ENCODE results near the gene SMCO3.

SMCO3 gene

GRCh38 chr12:14844401-14844800 lies 30.4 kb upstream of the SMCO3 start:
- FAIRE-seq, result no peak
- DNase-seq (ENCODE audit: insufficient read length), result no peak
- TF ChIP-seq POLR2AphosphoS5 (IDR thresholded peaks at IDR 0.05; ENCODE audit: low read depth, low read length), result no peak
- TF ChIP-seq TAF1 (IDR thresholded peaks at IDR 0.05; ENCODE audit: borderline replicate concordance, low read depth, low read length), result no peak
- no peak for TF ChIP-seq POLR2A (IDR thresholded peaks at IDR 0.05; ENCODE audit: low read depth, low read length)

- FAIRE-seq (no peak), DNase-seq (ENCODE audit: insufficient read length) (no peak)
- TF ChIP-seq POLR2AphosphoS5 (IDR thresholded peaks at IDR 0.05; ENCODE audit: low read depth, low read length) (no peak), POLR2A (IDR thresholded peaks at IDR 0.05; ENCODE audit: low read depth, low read length) (no peak), TAF1 (IDR thresholded peaks at IDR 0.05; ENCODE audit: borderline replicate concordance, low read depth, low read length) (no peak)
These were observed 29.5 kb upstream of the SMCO3 start, which contains the start of gene ART4 for GRCh38 chr12:14843425-14843887. TSS of gene ART4 (minus strand) at chr12:14843526. CDS start at chr12:14843113, 413 bp downstream.

GRCh38 chr12:14842315-14842714 lies 28.3 kb upstream of the SMCO3 start:
- TF ChIP-seq POLR2A (IDR thresholded peaks at IDR 0.05; ENCODE audit: low read depth, low read length) (no peak), POLR2AphosphoS5 (IDR thresholded peaks at IDR 0.05; ENCODE audit: low read depth, low read length) (no peak), TAF1 (IDR thresholded peaks at IDR 0.05; ENCODE audit: borderline replicate concordance, low read depth, low read length) (no peak)
- FAIRE-seq (no peak), DNase-seq (ENCODE audit: insufficient read length) (no peak)

- DNase-seq (ENCODE audit: insufficient read length), result no peak
- TF ChIP-seq TAF1 (IDR thresholded peaks at IDR 0.05; ENCODE audit: borderline replicate concordance, low read depth, low read length), result no peak
- no peak for TF ChIP-seq POLR2AphosphoS5 (IDR thresholded peaks at IDR 0.05; ENCODE audit: low read depth, low read length)
- no peak for TF ChIP-seq POLR2A (IDR thresholded peaks at IDR 0.05; ENCODE audit: low read depth, low read length)
- FAIRE-seq, result no peak
These were observed 27.8 kb upstream of the SMCO3 start for GRCh38 chr12:14841761-14842160.

- TF ChIP-seq TAF1 (IDR thresholded peaks at IDR 0.05; ENCODE audit: borderline replicate concordance, low read depth, low read length) (no peak), POLR2AphosphoS5 (IDR thresholded peaks at IDR 0.05; ENCODE audit: low read depth, low read length) (no peak), POLR2A (IDR thresholded peaks at IDR 0.05; ENCODE audit: low read depth, low read length) (no peak)
- no peak for FAIRE-seq
- DNase-seq (ENCODE audit: insufficient read length), result no peak
These were observed 26.6 kb upstream of the SMCO3 start for GRCh38 chr12:14840616-14841015.

- no peak for DNase-seq (ENCODE audit: insufficient read length)
- TF ChIP-seq POLR2A (IDR thresholded peaks at IDR 0.05; ENCODE audit: low read depth, low read length), result no peak
- TF ChIP-seq TAF1 (IDR thresholded peaks at IDR 0.05; ENCODE audit: borderline replicate concordance, low read depth, low read length), result no peak
- no peak for TF ChIP-seq POLR2AphosphoS5 (IDR thresholded peaks at IDR 0.05; ENCODE audit: low read depth, low read length)
- FAIRE-seq, result no peak
These were observed 25.3 kb upstream of the SMCO3 start for GRCh38 chr12:14839262-14839661.

GRCh38 chr12:14836336-14837210 lies 22.6 kb upstream of the SMCO3 start:
- FAIRE-seq, result no peak
- TF ChIP-seq POLR2A (IDR thresholded peaks at IDR 0.05; ENCODE audit: low read depth, low read length) (no peak), POLR2AphosphoS5 (IDR thresholded peaks at IDR 0.05; ENCODE audit: low read depth, low read length) (no peak), TAF1 (IDR thresholded peaks at IDR 0.05; ENCODE audit: borderline replicate concordance, low read depth, low read length) (no peak)
- no peak for DNase-seq (ENCODE audit: insufficient read length)

GRCh38 chr12:14834509-14834908 lies 20.5 kb upstream of the SMCO3 start:
- FAIRE-seq, result no peak
- TF ChIP-seq POLR2A (IDR thresholded peaks at IDR 0.05; ENCODE audit: low read depth, low read length) (no peak), TAF1 (IDR thresholded peaks at IDR 0.05; ENCODE audit: borderline replicate concordance, low read depth, low read length) (no peak)
- DNase-seq (ENCODE audit: insufficient read length), result no peak

- FAIRE-seq, result no peak
- no peak for DNase-seq (ENCODE audit: insufficient read length)
- TF ChIP-seq POLR2AphosphoS5 (IDR thresholded peaks at IDR 0.05; ENCODE audit: low read depth, low read length) (no peak), TAF1 (IDR thresholded peaks at IDR 0.05; ENCODE audit: borderline replicate concordance, low read depth, low read length) (no peak), POLR2A (IDR thresholded peaks at IDR 0.05; ENCODE audit: low read depth, low read length) (no peak)
These were observed 20.0 kb upstream of the SMCO3 start for GRCh38 chr12:14833952-14834351.

- FAIRE-seq (no peak), DNase-seq (ENCODE audit: insufficient read length) (no peak)
- TF ChIP-seq POLR2AphosphoS5 (IDR thresholded peaks at IDR 0.05; ENCODE audit: low read depth, low read length) (no peak), TAF1 (IDR thresholded peaks at IDR 0.05; ENCODE audit: borderline replicate concordance, low read depth, low read length) (no peak)
These were observed 19.4 kb upstream of the SMCO3 start for GRCh38 chr12:14833336-14833735.

GRCh38 chr12:14828892-14829291 lies 14.9 kb upstream of the SMCO3 start:
- FAIRE-seq (no peak), DNase-seq (ENCODE audit: insufficient read length) (no peak)
- TF ChIP-seq TAF1 (IDR thresholded peaks at IDR 0.05; ENCODE audit: borderline replicate concordance, low read depth, low read length) (no peak), POLR2AphosphoS5 (IDR thresholded peaks at IDR 0.05; ENCODE audit: low read depth, low read length) (no peak), POLR2A (IDR thresholded peaks at IDR 0.05; ENCODE audit: low read depth, low read length) (no peak)

GRCh38 chr12:14827043-14827442 lies 13.1 kb upstream of the SMCO3 start:
- TF ChIP-seq TAF1 (IDR thresholded peaks at IDR 0.05; ENCODE audit: borderline replicate concordance, low read depth, low read length), result no peak
- no peak for TF ChIP-seq POLR2AphosphoS5 (IDR thresholded peaks at IDR 0.05; ENCODE audit: low read depth, low read length)
- TF ChIP-seq POLR2A (IDR thresholded peaks at IDR 0.05; ENCODE audit: low read depth, low read length), result no peak
- FAIRE-seq (no peak), DNase-seq (ENCODE audit: insufficient read length) (no peak)

All from GM12892 (cell line).